PFSK-1 (cell line): ENCODE data around the gene GPBP1L1.

Experiments used
- POLR2AphosphoS5 ChIP-seq: IDR thresholded peaks from 2 replicates; pipeline ENCODE4 v1.6.1; 2012; ENCODE audit warnings: low read depth, mild to moderate bottlenecking, control low read depth, low read length, moderate library complexity
- REST ChIP-seq, 2 experiments: IDR thresholded peaks; 2 replicates each; pipeline versions ENCODE4 v1.6.1 to v1.8.0; 2011 to 2012; ENCODE audit warnings: low read depth in 2 of 2, low read length in 2 of 2, control low read depth in 1 of 2, inconsistent platforms in 1 of 2, mild to moderate bottlenecking in 1 of 2, moderate library complexity in 1 of 2; ENCODE audit not compliant: insufficient read depth in 1 of 2
- SIN3A ChIP-seq: IDR thresholded peaks from 2 replicates; pipeline ENCODE4 v1.6.1; 2012; ENCODE audit warnings: mild to moderate bottlenecking, low read length, moderate library complexity, borderline replicate concordance; ENCODE audit not compliant: insufficient read depth
- TAF1 ChIP-seq: IDR thresholded peaks from 2 replicates; pipeline ENCODE4 v1.6.1; 2012; ENCODE audit warnings: low read length, control low read depth, borderline replicate concordance; ENCODE audit not compliant: insufficient read depth

GRCh38 chr1:45673956-45674355 lies 12.4 kb downstream of the GPBP1L1 start:
- TF ChIP-seq REST (IDR thresholded peaks at IDR 0.05; ENCODE audit: insufficient read depth in 1 of 2, low read depth in 2 of 2, low read length in 2 of 2) (no peak), SIN3A (no peak), POLR2AphosphoS5 (no peak), TAF1 (no peak)
